ENCODE measurements around the gene ZNF764.
A peak's percentile ranks its signal among the peaks of the same experiment; 100 is the strongest.

ZNF764 gene

DNA sequence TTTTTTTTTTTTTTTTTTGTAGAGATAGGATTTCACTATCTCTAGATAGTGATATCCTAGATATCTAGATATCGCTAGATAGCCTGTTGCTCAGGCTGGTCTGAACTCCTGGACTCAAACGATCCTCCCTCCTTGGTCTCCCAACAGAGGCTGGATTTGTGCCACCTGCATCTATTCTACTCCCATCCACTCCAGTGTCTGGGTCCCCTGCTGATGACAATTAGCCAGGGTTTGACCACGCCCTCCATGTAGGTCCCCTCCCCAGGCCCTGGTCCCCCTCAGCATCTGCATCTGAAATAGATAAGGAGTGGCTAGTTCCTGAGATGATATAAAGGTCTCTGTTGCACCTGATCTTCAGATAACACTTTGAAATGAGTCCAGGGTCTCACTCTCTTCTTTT, 11.1 kb upstream of the ZNF764 start:
- H3K9me3 ChIP-seq (ENCODE audit: insufficient read depth, low read length, severe bottlenecking) = no peaks in the 10 kb centered on the region
- DNase-seq = no peak
- H2AFZ ChIP-seq (ENCODE audit: low read depth, low read length) = no peak overlapping the region
- no peak overlapping the region for H3K9ac ChIP-seq (ENCODE audit: low read depth, low read length)
- no peak for ATAC-seq (ENCODE audit: insufficient read depth, low read depth)
- H3K79me2 ChIP-seq (ENCODE audit: insufficient read depth, low read length) = peaks cover 38% of the 10 kb centered on the region
- no peak overlapping the region for H3K27ac ChIP-seq (ENCODE audit: low read length)
- no peak overlapping the region for H3K4me2 ChIP-seq (ENCODE audit: insufficient read depth, low read length)
- H3K4me1 ChIP-seq (ENCODE audit: insufficient read depth, low read length) = peaks cover 55% of the 10 kb centered on the region
- TF ChIP-seq, protein P1, sequence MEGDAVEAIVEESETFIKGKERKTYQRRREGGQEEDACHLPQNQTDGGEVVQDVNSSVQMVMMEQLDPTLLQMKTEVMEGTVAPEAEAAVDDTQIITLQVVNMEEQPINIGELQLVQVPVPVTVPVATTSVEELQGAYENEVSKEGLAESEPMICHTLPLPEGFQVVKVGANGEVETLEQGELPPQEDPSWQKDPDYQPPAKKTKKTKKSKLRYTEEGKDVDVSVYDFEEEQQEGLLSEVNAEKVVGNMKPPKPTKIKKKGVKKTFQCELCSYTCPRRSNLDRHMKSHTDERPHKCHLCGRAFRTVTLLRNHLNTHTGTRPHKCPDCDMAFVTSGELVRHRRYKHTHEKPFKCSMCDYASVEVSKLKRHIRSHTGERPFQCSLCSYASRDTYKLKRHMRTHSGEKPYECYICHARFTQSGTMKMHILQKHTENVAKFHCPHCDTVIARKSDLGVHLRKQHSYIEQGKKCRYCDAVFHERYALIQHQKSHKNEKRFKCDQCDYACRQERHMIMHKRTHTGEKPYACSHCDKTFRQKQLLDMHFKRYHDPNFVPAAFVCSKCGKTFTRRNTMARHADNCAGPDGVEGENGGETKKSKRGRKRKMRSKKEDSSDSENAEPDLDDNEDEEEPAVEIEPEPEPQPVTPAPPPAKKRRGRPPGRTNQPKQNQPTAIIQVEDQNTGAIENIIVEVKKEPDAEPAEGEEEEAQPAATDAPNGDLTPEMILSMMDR (IDR thresholded peaks at IDR 0.05; ENCODE audit: borderline replicate concordance, extremely low read depth, low read length, poor library complexity, severe bottlenecking) = no peak
- H3K4me3 ChIP-seq (ENCODE audit: low read depth in 1 of 2, low read length in 2 of 2) = no peak overlapping the region
- peaks cover 12% of the 10 kb centered on the region; the same call in 1 of the 2 replicates for H3K36me3 ChIP-seq (ENCODE audit: insufficient read depth, low read length)
- H3K27me3 ChIP-seq (ENCODE audit: insufficient read depth, low read length, poor library complexity) = no peaks in the 10 kb centered on the region
- H4K20me1 ChIP-seq (ENCODE audit: insufficient read depth, low read length) = no peaks in the 10 kb centered on the region

DNA sequence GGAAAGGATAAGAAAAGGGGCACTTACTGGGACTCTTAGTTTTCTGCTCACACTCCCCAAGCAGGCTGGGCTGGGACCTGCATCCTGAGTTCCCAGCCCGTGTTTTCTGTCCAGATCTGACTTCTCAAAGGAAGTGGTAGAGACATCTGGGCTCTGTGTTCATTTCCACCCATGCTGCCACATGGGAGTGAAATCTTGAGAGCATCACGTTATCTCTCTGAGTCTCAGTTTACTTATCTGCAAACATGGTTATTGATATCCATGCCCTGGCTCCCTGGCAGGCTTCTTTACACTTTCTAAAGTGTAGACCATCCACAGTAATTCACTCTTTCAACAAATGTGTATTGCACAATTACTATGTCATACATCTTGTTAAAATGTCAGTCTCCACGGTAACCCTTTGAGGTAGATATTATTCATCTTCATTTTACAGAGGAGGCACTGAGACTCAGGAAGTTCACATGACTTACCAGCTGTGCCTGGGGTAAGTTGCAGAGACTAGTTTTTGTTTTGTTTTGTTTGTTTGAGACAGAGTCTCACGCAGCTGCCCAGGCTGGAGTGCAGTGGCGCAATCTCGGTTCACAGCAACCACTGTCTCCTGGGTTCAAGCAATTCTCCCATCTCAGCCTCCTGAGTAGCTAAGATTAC, 9.9 kb upstream of the ZNF764 start:
- no peak overlapping the region for H3K4me3 ChIP-seq (ENCODE audit: low read depth in 1 of 2, low read length in 2 of 2)
- H4K20me1 ChIP-seq (ENCODE audit: insufficient read depth, low read length) = no peaks in the 10 kb centered on the region
- TF ChIP-seq, protein P1 (IDR thresholded peaks at IDR 0.05; ENCODE audit: borderline replicate concordance, extremely low read depth, low read length, poor library complexity, severe bottlenecking) = no peak
- no peak for TF ChIP-seq EZH2 (IDR thresholded peaks at IDR 0.05; ENCODE audit: borderline replicate concordance, low read depth, low read length, severe bottlenecking)
- H3K27ac ChIP-seq (ENCODE audit: low read length) = 0 out of 2 replicates have a peak overlapping the region, but pooled peaks have one; percentile 20
- DNase-seq (peak; percentile 43), ATAC-seq (ENCODE audit: insufficient read depth, low read depth) (no peak)
- H2AFZ ChIP-seq (ENCODE audit: low read depth, low read length) = no peak overlapping the region
- no peaks in the 10 kb centered on the region for H3K27me3 ChIP-seq (ENCODE audit: insufficient read depth, low read length, poor library complexity)
- H3K9ac ChIP-seq (ENCODE audit: low read depth, low read length) = no peak overlapping the region
- H3K4me1 ChIP-seq (ENCODE audit: insufficient read depth, low read length) = peaks cover 44% of the 10 kb centered on the region
- no peaks in the 10 kb centered on the region for H3K9me3 ChIP-seq (ENCODE audit: insufficient read depth, low read length, severe bottlenecking)
- H3K79me2 ChIP-seq (ENCODE audit: insufficient read depth, low read length) = peaks cover 27% of the 10 kb centered on the region
- no peak overlapping the region for H3K4me2 ChIP-seq (ENCODE audit: insufficient read depth, low read length)
- peaks cover 9% of the 10 kb centered on the region; the same call in 1 of the 2 replicates for H3K36me3 ChIP-seq (ENCODE audit: insufficient read depth, low read length)

DNA sequence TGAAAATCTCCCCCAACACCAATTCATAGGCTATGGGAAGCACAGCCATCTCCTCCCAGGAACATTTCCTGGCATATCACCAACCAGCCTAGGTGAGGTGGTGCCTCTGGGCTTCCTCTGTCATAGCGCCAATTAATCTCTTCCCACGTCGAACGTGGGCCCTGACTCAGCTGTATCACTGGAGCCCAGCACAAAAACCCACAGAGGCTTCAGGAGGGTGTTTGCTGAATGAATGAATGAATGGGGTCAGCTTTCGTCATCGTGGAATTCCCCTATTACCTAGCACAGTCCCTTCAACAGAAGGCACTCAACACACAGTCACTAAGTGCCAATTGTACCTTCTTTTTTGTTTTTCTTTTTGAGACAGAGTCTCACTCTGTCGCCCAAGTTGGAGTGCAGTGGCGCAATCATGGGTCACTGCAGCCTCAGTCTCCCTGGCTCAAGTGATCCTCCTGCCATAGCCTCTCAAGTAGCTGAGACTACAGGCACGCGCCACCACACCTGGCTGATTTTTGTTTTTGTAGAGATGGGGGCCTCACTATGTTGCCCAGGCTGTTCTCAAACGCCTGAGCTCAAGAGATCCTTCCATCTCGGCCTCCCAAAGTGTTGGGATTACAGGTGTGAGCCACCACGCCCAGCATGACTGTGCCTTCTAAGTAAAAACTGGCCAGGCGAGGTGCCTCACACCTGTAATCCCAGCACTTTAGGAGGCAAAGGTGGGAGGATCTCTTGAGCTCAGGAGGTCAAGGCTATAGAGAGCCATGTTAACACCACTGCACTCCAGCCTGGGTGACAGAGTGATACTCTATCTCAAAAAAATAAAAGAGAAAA, 9.2 kb upstream of the ZNF764 start:
- Histone ChIP-seq H4K20me1 (ENCODE audit: insufficient read depth, low read length) (no peaks in the 10 kb centered on the region), H3K27ac (ENCODE audit: low read length) (no peak overlapping the region)
- DNase-seq = no peak

More for the DNA sequence above, 9.2 kb upstream of the ZNF764 start:
- Histone ChIP-seq H3K4me2 (ENCODE audit: insufficient read depth, low read length) (no peak overlapping the region), H3K9ac (ENCODE audit: low read depth, low read length) (no peak overlapping the region), H3K79me2 (ENCODE audit: insufficient read depth, low read length) (peaks cover 19% of the 10 kb centered on the region), H3K9me3 (ENCODE audit: insufficient read depth, low read length, severe bottlenecking) (no peaks in the 10 kb centered on the region), H3K4me3 (ENCODE audit: low read depth in 1 of 2, low read length in 2 of 2) (no peak overlapping the region), H3K4me1 (ENCODE audit: insufficient read depth, low read length) (peaks cover 36% of the 10 kb centered on the region), H3K36me3 (ENCODE audit: insufficient read depth, low read length) (peaks cover 9% of the 10 kb centered on the region; the same call in 1 of the 2 replicates), H2AFZ (ENCODE audit: low read depth, low read length) (no peak overlapping the region), H3K27me3 (ENCODE audit: insufficient read depth, low read length, poor library complexity) (no peaks in the 10 kb centered on the region)
- no peak for ATAC-seq (ENCODE audit: insufficient read depth, low read depth)
- TF ChIP-seq, protein P1 (IDR thresholded peaks at IDR 0.05; ENCODE audit: borderline replicate concordance, extremely low read depth, low read length, poor library complexity, severe bottlenecking) = no peak
- TF ChIP-seq EZH2 (IDR thresholded peaks at IDR 0.05; ENCODE audit: borderline replicate concordance, low read depth, low read length, severe bottlenecking) = no peak

Data from DND-41 (cell line).